Activated CD8-positive, alpha-beta memory T cell treated with anti-CD3 and anti-CD28 coated beads, Interleukin-2, amount 50 U/mL, for 1 hour (primary cell): ENCODE results near the gene FBXL7.
"Not testable (repeated sequence)": the region's sequence is repeated elsewhere in the genome, so short reads cannot be mapped to it uniquely, and the experiment has no call there.

Experiments
- DNase-seq: peaks from one replicate; pipeline ENCODE4 v3.0.0-alpha.2; 2020; ENCODE audit errors: extremely low read depth

The FBXL7 gene

GRCh38 chr5:15807871-15808270, 307.9 kb downstream of the FBXL7 start:
- no peak for DNase-seq

- no peak for DNase-seq
These were observed 308.6 kb downstream of the FBXL7 start for GRCh38 chr5:15808577-15808976.

DNA sequence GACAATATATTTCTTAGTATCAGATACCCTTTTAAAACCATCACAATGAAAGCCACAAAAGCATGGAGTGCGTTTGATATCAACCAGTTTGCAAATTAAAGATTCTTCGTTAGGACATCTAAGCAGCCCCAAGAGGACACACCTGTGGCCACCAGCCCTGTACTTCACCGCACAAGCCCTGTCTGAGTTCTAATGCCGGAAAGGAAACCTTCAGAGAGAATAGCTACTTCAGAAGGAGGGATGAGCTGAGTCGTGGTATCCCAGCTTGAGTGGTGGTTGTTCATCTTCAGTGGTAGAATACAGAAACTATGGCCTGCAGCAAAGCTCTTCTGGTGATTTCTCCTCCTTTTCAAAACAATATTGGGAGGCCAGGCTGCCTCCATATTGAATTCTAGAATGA, 319.6 kb downstream of the FBXL7 start:
- DNase-seq, result no peak

GRCh38 chr5:15821506-15821905, 321.5 kb downstream of the FBXL7 start:
- DNase-seq, result no peak

GRCh38 chr5:15823398-15823797, 323.4 kb downstream of the FBXL7 start:
- DNase-seq, result no peak

DNA sequence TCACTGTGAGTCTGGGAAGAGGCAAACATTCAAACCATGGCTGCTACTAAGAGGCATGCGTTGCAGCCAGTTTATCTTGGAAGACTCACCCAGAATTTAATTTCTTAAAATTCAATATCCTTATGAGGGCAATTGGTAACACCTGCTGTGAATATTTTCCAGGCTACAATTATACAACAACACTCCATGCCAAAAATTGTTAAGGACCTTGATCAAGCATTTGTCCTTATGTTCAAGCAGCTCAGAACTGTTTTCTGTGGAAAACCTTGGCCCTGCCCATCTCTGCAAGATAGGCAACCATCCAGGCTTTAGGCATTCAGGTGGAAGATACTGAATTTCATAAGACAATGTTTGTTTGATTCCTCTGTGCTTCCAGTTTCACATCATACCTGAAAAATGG, 327.8 kb downstream of the FBXL7 start:
- no peak for DNase-seq

DNA sequence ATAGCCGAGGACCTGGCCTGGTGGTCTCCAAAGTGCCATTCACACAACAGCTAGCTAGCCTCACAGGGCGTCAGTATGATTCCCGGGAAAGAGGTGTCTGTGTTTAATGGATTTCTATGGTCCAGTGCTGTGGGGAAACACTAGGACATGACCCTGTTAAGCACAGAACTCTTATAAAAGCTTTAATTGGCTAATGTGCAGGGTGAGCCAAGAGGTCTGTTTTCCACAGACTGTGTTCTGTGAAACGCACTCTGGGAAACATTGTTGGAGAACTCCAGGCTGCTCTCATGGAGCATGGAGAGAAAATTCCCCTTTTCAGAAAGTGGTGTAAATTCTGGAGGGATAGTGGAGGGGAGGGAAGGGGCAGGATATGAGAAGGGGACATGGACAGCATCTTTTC, 331.4 kb downstream of the FBXL7 start:
- no peak for DNase-seq

GRCh38 chr5:15833365-15833764, 333.4 kb downstream of the FBXL7 start:
- DNase-seq, result no peak

- no peak for DNase-seq
These were observed 334.7 kb downstream of the FBXL7 start for GRCh38 chr5:15834596-15835245.

DNA sequence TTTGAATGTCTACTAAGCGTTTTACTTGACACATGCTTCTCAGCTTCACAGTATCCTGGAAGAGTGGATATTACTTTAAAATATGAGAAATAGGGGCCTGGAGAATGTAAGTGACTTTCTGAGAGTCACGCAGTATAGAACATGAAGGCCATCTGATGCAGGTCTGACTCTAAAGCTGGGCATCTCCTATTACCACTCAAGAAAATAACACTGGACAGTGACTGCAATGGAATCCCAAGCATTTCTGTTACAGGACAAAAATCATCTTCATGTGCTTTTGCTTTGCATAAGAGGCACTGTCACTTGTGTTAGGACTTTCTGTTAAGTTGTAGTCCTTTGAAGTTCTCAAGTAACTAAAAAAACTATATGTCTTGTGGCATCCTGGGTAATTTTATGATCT, 335.5 kb downstream of the FBXL7 start:
- no peak for DNase-seq

DNA sequence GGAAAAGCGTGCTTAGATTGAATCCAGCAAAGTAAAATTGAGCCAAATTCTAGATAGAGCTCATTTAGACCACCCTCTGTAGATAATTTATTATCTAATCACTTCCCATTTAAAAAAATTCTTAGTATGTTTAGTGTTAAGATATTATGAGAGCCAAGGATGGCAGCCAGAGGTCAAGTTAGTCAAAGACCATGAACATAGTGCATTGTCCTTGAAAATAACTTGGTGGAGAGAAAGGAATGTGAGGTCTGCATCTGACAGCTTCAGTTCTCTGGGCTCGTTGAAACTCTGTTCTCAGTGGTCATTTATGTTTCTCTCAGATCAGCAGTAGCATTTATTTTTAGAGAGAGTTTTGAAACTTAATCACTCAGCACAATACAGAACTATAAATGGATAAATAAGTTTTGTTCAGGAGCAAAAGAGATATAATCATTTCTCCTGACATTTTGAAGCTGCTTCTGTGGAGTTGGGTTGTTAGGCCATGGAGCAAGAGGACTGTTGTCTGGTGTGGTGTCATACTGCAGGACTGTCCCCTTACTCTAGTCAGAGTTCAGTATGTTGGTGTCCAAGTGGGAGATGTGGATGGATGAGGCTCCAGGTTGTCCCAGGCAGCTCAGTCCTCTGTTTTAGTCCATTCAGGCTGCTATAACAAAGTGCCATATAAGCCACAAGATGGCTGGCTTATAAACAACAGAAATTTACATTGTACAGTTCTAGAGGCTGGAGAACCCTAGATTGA, 337.7 kb downstream of the FBXL7 start:
- no peak for DNase-seq

- no peak for DNase-seq
These were observed 344.3 kb downstream of the FBXL7 start for GRCh38 chr5:15844253-15844652.

DNA sequence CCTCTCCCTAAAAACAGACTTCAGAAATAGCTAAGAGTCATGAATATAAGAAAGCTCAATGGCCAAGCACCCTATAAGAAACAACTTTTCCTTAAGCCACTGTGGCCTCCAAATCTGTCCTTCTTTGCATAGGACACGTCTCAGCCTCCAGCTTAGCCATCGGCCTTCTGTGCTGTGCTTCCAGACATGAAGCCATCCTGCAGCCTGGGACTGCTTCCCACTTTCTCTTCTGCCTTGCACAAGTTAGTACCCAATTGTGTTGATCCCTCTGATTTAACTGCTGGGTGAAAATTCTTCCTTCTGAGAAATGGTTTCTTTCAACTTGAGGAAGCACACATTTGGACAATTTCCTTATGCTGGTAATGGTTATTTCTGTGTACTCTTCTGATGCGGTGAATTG, 344.9 kb downstream of the FBXL7 start:
- no peak for DNase-seq

GRCh38 chr5:15850536-15850935, 350.6 kb downstream of the FBXL7 start:
- no peak for DNase-seq

DNA sequence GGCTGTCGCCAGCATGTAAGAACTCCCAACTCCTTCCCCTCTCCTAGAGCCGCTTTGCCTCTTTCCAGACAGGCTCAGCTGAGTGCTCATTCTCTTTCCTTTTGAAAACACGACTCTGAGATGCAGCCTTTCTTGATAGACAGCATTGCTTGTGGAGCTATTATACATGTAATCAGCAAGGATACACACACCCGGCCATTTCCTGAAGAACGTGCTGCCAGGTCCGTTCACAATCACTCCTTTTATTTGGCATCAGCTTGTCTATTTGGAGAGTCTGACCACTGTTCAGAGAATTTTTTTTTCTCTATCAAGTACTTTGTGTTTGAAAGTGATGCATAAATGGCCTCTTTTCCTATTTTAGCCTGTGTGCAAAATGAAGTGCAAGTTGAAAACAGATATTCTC, 351.0 kb downstream of the FBXL7 start:
- no peak for DNase-seq

DNA sequence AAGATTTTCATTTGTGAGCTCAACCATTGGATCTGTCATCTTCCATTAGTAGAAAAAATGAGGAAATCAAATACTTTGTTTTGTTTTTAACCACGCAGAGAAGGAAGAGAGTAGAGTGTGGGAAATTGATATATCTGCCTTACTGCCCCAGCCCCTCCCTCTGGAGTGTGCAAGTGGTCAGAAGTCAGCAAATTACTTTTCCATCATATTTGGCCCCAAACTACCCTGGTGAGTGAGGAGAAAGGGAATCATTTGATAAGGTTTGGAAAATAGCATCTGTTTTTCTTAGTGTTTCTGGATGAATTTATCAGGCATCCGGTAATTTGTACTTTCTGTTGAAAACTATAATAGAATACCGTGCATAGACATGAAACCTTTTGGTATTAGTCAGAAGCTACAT, 352.2 kb downstream of the FBXL7 start:
- DNase-seq, result no peak

DNA sequence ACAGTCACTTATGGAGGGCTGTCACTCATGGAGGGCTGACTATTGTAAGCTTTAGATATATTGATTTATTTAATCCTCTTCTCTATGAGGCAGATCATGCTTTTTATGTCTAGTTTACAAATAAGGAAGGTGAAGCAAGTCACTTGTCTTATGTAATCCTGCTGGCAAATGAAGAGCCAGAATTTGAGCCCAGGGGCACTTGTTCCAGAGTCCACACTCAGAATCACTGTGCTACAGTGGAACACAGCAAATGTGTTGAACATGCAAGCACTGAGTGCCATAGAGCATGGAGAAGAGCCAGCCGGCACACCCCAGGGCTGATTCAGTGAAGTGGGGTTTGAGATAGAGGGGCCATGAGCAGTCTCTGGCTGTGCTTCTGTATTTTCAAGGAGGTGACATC, 353.0 kb downstream of the FBXL7 start:
- DNase-seq, result no peak

- no peak for DNase-seq
These were observed 358.3 kb downstream of the FBXL7 start for GRCh38 chr5:15858326-15858725.

DNA sequence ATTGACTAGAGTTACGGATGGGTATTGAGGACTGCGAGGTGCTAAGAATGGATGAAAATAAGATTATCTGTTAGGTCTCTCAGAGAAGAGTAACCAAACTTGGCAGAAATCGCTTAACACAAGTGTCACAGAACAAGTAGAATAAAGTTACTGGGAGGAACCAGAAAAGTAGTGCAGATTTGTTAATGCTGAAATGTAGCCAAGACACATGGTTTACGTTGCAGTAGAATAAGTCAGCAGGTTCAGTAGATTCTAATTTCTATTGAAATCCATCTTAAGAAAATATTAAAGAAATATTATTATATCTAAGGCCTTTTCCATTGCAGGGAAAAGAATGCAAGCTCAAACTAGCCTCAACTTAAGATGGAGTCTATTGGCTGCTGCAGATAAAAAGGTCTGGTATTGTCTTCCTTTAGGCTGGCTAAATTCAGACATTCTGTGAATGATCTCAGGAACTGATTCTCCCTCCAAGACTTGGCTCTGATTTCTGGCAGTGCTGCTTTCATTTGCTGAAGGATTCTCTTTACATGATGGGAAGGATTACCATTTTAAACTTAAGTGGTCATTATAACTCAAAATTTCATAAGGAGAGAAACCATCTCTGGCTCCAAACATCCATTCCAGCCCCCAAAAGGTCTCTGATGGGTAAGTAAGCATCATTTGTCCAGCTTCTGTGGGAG, 364.7 kb downstream of the FBXL7 start:
- no peak for DNase-seq

GRCh38 chr5:15872259-15872658, 372.3 kb downstream of the FBXL7 start:
- not testable (repeated sequence) for DNase-seq

DNA sequence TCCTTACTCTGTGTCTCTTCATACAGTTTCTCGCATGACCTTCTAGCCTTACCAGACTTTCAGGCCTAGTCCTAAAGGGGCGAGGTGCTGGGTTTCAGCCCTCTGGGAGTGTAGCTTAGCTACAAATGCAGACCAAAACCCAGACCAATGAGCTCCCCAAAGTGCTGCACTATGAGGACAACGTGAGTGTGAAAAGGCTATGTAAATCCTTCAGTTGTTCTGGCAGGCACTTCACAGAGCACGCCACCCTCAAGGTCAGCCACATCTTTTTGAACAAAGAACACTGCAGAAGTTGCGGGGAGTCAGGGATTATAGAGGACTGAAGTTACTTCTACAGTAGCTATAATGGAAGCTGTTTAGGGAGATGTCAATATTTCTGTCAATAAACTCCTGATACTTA, 377.9 kb downstream of the FBXL7 start:
- DNase-seq, result no peak

DNA sequence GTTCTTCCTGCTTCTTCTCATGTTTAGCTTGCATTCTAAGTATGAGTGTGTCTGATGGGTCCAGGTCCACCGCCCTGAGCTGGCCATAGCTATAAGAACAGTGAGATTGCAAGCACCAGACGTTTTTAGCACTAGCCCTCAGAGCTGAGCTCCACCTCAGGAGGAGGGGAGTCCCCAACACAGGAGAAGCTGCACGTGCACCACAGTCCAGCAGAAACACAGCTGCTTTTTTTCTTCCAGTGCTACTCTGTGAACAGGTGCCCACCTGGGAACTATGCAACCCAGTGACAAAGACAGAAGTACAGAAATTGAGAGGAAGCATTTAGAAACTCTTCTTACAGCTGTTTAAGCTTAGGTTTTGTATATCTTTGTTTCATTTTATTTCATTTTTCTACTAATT, 380.2 kb downstream of the FBXL7 start:
- no peak for DNase-seq

- DNase-seq, result no peak
These were observed 385.2 kb downstream of the FBXL7 start for GRCh38 chr5:15885156-15885555.
